A673 (cell line): ENCODE results near the gene RHOBTB1.

Experiments used
- EZH2 ChIP-seq: fragments of 200-600 bp; sonication (generic); IDR thresholded peaks from 2 replicates; pipeline ENCODE4 v1.6.1; 2017; ENCODE audit warnings: borderline replicate concordance, low read depth, mild to moderate bottlenecking, mixed read lengths, antibody characterized with exemption, low read length; ENCODE audit not compliant: poor library complexity, severe bottlenecking
- TF ChIP-seq, protein P1 (sequence below): fragments of 300-800, 200-600 bp; sonication (generic); conservative IDR thresholded peaks from 2 replicates; pipeline ENCODE4 v1.5.1; 2017; ENCODE audit warnings: low read depth, mild to moderate bottlenecking, antibody characterized with exemption, low read length, moderate library complexity, mixed read lengths

- TF ChIP-seq, protein P1, sequence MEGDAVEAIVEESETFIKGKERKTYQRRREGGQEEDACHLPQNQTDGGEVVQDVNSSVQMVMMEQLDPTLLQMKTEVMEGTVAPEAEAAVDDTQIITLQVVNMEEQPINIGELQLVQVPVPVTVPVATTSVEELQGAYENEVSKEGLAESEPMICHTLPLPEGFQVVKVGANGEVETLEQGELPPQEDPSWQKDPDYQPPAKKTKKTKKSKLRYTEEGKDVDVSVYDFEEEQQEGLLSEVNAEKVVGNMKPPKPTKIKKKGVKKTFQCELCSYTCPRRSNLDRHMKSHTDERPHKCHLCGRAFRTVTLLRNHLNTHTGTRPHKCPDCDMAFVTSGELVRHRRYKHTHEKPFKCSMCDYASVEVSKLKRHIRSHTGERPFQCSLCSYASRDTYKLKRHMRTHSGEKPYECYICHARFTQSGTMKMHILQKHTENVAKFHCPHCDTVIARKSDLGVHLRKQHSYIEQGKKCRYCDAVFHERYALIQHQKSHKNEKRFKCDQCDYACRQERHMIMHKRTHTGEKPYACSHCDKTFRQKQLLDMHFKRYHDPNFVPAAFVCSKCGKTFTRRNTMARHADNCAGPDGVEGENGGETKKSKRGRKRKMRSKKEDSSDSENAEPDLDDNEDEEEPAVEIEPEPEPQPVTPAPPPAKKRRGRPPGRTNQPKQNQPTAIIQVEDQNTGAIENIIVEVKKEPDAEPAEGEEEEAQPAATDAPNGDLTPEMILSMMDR = no peak
- no peak for TF ChIP-seq EZH2
Observed at GRCh38 chr10:60951272-60951724, 7.3 kb upstream of the RHOBTB1 start.
